IPS-11a (cell line): Measurements from ENCODE around the gene PLXNB2.
A peak's percentile ranks its signal among the peaks of the same experiment; 100 is the strongest.
"Not testable (repeated sequence)": the region's sequence is repeated elsewhere in the genome, so short reads cannot be mapped to it uniquely, and the experiment has no call there.

ENCODE experiments used
- H3K4me3 ChIP-seq: one replicate; pipeline ENCODE4 v1.5.1; 2013; ENCODE audit warnings: low read depth, low read length, control low read depth

Gene PLXNB2

DNA sequence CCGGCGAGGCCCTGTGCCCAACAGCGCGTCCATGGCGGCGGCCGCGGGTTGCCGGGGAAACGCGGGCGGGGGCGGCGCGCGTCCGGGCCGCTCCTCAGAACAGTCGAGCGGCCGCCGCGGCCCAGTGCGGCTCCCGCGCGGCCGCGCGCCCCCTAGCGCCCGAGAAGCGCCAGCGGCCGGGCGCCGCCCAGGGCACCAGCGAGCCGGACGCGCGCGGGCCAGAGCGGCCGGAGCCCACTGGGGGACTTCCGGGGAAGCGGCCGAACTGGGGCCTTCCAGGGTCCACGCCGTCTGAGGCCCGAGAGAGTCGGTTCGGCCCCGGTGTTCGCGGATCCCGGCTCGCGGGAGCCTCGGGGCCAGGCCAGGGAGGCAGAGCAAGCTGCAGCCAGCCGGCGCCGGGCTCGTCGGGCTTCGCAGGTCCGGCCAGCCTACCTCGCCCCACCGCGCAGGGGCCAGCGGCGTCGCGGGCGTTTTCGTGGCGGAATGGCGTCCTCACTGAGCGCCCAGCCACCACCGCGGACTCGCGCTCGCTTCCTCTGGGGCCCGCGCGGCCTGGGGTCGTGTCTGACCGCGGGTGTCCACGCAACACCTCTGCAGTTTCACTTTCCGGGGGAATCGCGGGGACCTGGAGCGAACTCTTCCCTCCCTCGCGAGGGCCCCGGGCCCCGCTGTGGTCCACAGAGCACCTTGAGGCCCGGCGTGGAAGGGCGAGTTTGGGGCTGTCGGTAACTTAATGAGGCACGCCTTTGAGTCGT lies 19.7 kb upstream of the PLXNB2 start, which contains the start of gene DENND6B:
Gene DENND6B (minus strand): TSS at position 57 of the 755 bp plus-strand sequence. CDS start 24 bp downstream, at position 33.
- peak within 1 kb of the TSS; percentile 72 for H3K4me3 ChIP-seq

DNA sequence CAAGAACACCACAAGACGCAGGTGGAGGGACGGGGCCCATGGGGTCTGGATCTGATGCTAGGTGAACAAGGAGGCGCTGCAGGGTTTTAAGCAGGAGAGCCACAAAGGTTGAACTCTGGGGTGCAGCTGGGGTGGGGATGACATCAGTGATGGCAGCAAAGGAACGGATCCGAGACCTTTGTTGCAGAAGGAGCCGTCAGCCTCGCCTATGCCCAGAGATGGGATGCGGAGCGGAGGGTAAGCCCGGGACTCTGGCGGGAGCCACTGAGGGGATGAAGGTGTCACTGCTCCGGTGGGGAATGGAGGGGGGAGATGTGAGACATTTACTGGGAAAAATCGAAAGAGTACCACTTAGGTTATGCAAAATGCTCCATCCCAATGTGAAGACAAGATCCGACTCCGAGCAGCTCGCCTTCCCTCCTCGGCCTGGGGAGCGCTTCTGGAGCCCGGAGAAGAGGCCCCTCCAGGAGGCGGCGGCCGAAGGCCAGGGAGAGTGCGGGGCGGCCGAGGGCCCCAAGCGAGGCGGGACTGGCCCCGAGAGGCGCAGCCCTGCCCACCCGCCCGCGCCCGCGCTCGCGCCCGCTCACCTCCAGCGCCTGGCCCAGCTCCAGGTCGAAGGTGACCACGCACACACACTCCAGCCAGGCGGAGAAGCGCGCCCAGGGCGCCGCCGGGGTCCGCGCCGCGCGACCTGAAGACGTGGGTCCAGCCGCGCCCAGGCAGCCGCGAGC lies 18.9 kb upstream of the PLXNB2 start:
- peak overlapping the region; percentile 72 for H3K4me3 ChIP-seq

DNA sequence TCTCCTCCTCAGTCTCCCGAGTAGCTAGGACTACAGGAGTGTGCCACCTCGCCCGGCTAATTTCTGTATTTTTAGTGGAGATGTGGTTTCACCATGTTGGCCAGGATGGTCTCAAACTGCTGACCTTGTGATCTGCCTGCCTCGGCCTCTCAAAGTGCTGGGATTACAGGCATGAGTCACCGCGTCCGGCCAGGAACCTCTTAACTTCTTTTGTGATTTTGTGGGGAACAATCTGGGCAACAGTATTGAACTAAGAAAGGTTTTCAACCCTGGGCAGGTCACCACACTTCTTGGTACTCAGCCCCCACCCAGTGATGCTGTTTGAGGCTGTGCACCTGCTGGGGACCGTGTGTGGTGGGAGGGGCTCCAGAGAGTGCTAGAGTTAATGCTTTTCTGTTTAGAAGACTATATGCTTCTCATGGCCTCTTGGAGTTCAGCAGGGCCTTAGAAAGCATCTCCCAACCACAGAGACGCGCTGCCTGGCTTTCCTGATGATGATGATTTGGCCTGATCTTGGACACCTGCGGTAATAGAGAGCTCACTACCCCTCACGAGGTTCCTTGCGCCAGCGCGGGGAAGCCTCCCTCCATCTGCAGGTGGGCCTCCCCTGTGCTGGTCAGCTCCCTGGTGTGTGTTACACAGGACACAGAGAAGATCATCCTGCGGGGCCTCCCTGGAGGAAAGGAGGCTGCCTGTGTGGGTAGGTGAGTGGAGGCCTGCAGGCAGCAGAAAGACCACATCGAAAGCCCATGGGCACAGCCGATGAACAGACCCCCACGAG lies 18.2 kb upstream of the PLXNB2 start:
- no peak overlapping the region for H3K4me3 ChIP-seq

DNA sequence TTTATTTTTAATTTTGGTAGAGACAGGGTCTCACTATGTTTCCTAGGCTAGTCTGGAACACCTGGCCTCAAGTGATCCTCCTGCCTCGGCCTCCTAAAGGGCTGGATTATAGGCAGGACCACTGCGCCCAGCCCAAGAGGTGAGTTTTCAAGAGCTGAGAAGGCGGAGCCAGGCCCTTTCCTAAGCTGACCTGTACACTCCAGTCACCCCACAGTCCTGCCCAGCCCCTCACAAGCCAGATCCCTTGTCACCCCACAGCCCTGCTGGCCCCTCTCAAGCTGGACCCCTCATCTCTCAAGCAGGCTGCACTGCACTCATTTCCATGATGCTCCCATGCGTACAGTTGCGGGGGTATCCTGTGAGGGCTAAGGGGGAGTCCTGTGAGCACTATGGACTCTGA lies 16.5 kb upstream of the PLXNB2 start:
- H3K4me3 ChIP-seq: no peak overlapping the region

DNA sequence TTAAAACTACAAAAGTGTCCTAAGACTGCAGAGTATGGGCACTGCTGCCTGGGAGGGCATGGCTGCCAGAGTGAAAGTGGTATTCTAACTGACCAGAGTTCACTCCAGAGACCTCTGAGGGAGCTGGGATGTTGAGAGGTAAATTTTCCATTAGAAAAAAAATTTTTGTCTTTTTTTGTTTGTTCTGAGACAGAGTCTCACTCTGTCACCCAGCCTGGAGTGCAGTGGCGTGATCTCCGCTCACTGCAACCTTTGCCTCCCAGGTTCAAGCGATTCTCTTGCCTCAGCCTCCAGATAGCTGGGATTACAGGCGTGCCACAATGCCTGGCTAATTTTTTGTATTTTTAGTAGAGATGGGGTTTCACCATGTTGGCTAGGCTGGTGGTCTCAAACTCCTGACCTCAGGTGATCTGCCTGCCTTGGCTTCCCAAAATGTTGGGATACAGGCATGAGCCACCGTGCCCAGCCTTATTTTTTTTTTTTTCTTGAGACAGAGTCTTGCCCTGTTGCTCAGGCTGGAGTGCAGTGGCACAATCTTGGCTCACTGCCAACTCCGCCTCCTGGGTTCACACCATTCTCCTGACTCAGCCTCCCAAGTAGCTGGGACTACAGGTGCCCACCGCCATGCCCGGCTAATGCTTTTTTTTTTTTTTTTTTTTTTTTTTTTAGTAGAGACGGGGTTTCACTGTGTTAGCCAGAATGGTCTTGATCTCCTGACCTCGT lies 15.1 kb upstream of the PLXNB2 start:
- H3K4me3 ChIP-seq: not testable (repeated sequence)

DNA sequence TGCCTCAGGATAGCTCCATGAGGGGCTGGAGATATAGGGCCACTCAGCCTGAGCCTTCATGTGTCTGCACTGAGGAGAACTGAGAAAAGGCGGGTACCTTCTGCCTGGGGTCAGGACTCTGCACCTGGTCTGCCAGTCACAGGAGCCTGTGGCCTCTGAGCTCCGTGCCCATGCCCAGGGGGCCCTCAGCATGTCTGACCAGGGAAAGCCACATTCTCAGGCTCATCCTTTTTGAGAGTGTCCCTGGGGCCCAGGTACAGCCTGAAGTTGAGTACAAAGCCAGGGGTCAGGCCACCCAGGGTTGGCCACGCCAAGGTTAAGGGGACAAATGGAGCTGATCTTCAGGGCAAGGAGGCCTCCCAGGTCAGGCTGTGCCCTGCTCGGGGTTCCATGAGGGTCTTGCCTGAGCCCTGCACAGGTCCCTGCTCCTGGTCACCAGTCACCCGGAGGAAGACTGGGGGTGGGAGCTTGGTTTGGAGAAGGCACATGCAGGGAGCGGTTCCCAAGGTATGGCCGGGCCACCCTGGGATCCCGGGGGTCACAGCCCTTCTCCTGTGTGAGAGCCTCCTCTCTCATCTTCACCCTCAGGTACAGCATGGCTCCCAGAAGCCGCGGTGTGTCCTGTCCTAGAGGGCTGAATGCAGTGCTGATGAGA lies 13.4 kb upstream of the PLXNB2 start:
- no peak overlapping the region for H3K4me3 ChIP-seq

DNA sequence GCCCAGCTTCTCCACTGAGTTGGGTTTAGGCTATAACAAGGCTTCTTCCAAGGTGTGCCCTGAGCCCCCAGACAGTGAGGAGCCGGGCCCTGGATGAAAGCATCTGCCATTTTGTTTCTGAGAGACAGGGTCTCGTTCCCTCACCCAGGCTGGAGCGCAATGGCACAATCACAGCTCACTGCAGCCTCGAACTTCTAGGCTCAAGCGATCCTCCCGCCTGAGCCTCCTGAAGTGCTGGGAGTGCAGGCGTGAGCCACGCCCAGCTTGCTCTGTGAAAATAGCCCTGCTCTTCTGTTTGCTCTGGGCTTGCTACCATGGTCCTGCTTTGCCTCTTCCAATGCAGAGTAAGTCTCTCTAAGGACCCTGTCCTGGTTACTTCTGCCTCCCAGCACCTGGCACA lies 12.7 kb upstream of the PLXNB2 start:
- H3K4me3 ChIP-seq: no peak overlapping the region

DNA sequence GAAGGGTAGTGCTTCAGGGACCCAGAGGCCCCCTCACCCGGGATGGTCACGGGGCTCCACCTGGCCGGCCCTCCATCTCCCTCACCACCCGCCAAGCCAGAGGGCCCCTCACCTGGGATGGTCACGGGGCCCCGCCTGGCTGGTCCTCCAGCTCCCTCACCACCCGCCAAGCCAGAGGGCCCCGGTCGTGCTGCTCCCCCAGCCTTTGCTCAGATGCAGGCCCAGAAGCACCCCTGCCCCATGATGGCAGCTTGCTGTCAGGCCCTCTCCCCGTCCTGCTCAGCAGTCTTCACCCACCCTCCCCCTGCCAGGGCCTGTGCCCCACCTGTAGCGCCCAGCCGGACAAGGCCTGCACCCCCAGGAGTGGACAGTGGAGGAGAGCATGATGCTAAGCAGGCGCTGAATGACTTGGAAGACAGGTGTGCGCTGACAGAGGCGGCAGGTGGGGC lies 12.1 kb upstream of the PLXNB2 start:
- H3K4me3 ChIP-seq: no peak overlapping the region

DNA sequence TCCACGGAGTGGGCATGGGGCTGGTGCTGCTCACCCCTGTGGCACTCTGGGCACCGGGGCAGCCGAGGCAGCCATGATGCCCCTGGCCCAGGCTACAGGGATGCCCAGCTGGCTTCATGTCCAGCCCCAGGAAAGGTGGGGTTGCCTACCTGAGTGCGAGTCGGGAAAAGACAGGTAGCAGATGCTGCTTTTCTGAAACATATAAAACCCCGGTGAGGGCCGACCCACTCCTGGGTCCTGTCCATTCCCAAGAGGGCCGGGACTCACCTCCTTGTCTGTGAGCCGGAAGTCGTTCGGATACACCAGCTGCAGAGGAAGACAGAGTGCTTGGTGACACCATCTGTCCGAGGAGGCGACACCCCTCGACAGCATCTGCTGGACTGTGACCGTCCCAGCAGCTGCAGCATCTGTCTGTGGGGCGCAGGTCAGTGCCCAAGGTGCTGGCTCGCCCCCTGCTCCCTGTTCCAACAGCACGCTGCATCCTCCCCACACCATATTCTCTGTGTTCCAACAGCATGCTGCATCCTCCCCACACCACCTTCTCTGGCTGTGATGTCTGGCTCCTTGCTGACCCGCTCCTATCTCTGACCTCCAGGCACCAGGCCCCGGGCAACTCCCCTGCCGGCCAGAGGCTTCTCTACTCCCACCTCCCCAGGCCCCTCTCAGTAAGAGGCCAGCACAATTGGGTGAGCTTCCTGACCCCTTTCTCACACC lies 11.4 kb upstream of the PLXNB2 start:
- H3K4me3 ChIP-seq: no peak overlapping the region

DNA sequence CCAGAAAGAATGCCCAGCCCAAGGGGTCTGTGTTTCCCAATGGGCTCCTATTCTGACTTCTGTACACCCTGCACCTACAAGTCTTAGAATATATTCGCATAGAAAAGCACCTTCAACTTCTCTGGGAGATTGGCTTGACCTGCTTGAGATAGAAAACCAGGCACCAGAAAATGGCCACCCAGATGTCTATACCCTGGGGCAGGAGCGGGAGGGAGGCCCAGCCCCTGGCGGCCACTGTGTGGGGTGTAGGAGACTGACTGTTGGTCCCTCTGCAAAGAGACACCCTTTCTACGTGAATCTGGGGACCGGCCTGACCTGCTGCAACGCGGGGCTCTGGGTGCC lies 10.9 kb upstream of the PLXNB2 start:
- no peak overlapping the region for H3K4me3 ChIP-seq

DNA sequence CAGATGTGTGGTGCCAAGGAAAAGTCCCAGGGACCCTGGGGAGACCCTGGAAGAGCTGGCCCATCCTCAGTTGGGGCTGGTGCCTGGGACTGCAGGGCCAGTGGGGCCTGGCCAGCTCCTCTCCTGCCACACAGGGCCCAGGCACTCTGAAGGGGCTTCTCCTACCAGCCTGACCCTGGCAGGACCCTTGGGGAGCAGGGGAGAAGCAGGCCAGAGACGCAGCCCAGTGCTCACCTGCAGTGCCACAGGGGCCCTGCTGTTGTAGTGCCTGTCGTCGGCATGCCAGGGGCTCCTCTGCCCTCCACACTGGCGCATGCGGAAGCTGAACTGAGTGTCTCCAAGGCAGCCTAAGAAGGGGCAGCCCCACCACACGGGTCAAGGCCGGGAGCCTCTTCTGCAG lies 10.2 kb upstream of the PLXNB2 start:
- no peak overlapping the region for H3K4me3 ChIP-seq

DNA sequence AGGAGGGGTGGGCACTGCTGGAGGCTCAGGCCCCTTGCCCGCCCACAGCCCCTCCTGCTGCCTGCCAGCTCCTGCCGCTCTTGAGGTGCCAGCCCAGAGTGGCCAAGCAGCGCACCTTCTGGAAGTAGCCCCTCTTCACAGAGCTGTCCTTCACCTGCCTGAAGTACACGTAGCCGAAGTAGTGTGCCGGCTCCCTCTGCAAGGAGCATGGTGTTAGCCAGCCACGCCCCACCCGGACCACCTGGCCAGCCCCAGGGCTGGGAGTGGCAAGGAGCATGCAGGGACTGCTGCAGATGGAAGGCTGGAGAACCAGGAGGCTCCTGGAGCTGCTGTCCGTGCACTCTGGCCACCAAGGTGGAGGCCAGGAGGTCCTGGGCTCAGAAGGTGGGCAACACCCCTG lies 9.7 kb upstream of the PLXNB2 start:
- no peak overlapping the region for H3K4me3 ChIP-seq

DNA sequence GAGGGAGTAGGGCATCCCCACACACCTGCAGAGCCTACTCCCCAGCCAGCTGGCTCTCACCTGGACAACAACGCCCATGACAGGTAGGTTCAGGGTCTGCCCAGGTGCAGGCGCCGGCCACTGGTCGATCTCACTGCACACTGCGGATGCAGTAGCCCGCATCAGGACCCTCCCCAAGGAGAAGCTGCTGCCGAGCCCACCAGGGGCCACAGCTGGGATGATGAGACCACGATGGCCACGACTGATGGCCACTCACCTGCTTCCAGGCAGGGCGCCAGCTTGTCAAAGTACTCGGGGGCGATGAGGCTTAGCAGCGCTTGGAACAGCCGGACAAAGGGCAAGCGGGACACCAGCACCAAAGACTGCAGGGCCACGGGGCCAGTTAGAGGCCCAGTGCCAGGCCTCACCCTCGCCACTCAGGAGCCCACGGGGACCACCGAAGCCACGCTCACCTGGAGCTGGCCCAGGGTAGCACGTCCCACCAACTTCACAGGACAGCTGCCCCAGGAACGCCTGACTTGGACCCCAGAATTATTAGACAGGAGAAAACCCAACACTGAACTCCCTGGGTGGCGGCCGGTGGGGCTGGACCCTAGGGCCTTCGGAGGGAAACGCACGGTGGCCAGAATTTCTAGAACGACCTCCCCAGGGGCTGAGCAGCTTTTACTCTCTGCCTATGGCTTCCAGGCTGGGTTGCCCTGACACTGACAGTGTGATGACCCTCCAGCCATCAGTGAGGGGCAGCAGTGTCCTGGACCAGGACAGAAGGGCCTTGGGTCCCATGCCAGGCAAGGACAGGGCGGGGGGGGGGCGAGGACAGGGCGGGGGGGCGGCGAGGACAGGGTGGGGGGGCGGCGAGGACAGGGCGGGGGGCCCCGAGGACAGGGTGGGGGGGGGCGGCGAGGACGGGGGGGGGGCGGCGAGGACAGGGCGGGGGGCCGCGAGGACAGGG lies 8.9 kb upstream of the PLXNB2 start:
- no peak overlapping the region for H3K4me3 ChIP-seq

DNA sequence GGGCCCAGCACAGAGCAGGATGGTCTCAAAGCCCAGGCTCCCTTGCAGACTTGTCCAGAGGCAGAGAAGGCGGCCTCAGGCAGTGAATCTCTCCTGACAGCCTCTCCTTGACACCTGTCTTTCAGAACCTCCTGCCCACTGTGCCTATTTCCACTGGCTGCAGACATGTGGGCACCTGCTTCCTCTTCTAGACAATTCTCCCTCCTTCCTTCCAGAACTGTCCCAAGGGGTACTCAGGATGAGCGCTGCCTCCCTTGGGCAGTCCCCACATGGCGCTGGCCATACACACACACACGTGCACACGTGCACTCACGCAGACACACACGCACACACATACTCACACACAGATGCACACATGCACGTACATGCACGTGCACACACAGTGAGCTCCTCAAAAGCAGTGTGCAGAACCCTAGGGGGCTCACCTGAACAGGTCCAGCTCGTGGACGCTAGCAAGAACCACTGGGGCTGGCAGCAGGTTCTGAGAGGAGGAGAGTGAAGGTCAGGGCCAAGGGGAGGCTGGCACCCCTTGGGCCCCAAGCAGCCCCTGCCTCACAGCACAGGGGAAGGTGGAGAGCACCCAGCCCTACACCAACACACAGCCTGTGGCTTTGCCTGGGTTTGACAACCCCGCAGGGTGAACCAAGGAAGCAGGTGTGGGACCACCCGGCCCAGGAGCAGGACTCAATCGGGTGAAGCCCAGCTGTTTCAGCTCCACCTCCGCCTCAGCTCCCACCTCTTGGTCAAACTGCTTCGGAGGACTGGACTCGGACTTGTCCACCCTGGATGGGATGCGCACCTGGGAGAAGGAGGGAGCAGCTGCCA lies 8.1 kb upstream of the PLXNB2 start:
- H3K4me3 ChIP-seq: no peak overlapping the region

DNA sequence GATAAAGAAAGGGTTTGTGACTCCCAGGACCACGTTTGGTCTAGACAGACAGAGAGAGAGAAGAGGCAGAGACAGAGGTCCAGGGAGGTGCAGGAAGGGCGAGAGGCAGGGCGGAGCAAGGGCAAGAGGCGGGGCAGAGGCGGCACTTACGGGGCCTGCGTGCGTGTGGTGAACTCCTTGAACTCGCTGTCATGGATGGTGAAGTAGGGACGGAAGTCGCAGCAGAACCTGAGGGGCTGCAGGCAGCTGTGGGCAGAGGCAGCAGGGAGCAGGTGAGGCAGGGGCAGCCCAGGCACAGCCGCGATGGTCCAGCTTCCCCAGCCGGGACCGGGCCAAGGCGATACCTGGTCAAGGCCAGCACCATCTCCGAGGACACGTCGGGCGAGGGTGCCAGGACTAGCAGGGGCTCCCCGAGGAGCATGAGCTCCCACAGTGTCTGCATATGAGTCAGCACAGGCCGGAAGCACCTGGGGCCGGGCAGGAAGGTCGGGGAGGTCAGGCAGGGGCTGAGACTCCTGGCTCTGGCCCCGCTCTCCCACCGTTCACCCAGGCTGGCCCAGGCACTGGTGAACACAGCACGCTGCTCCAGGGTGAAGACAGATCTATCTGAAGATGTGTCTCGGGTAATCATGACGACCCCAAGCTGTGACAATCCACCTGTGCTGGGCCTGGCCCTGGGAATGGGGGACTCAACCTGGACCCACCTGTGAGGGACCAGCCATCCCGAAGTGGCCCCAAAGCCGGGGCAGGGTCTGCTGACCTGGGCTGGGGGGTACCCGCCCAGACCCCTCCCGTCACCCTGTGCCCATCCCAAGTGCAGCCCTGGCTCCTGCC lies 7.2 kb upstream of the PLXNB2 start:
- no peak overlapping the region for H3K4me3 ChIP-seq

DNA sequence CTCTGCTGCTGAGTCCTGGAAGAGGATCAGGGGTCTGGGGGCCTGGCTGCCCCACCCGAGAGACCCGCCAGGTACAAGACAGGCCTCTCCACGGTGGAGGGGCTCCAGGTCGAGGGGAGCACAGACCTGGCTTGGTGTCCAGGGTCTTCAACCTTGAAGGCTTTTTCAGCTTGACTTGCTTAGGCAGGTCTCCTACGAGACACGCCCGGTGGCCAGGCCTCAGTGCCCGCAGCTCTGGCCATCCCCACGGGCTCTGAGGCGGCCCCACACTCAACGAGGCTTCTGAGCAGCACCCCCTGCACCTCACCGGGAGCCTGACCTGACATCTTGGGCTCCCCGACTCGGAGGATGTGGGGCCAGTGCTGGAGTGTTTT lies 6.6 kb upstream of the PLXNB2 start:
- H3K4me3 ChIP-seq: no peak overlapping the region

DNA sequence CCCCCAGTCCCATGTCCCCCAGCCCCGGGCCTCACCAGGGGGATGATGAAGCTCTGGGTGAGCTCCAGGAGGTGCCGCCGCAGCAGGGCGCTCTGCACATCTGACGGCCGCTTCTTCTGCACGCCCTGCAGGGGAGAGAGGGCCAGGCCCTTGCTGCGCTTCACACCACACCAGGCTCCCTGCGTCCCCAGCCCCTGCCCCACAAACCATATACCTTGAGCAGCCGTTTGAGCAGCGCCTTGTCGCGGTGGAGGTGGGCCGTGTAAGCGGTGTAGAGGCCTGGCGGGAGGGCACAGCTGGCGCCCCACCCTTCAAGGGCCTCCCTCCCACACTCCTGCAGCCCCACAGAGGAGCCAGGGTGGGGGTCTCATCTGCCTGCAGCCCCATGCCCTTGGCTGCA lies 6.2 kb upstream of the PLXNB2 start:
- no peak overlapping the region for H3K4me3 ChIP-seq
